HUES6 (cell line): ENCODE results near the gene VPS13D.

Experiments used
- H3K27ac ChIP-seq: 2 replicates; pipeline ENCODE4 v1.7.0; 2013; ENCODE audit warnings: low read depth, mild to moderate bottlenecking, low read length, inconsistent platforms
- H3K27me3 ChIP-seq: 2 replicates; pipeline ENCODE4 v1.6.1; 2013; ENCODE audit warnings: low read length; ENCODE audit not compliant: control insufficient read depth, insufficient read depth
- H3K36me3 ChIP-seq: 2 replicates; pipeline ENCODE4 v1.6.1; 2013; ENCODE audit warnings: low read length; ENCODE audit not compliant: control insufficient read depth, insufficient read depth
- H3K4me1 ChIP-seq: 2 replicates; pipeline ENCODE4 v1.6.1; 2013; ENCODE audit warnings: low read length; ENCODE audit not compliant: control insufficient read depth, insufficient read depth
- H3K4me3 ChIP-seq: 2 replicates; pipeline ENCODE4 v1.5.1; 2013; ENCODE audit warnings: low read depth, low read length
- H3K9ac ChIP-seq: one replicate; pipeline ENCODE4 v1.6.1; 2013; ENCODE audit warnings: mild to moderate bottlenecking, low read length
- H3K9me3 ChIP-seq: 2 replicates; pipeline ENCODE4 v1.6.1; 2013; ENCODE audit warnings: low read depth, low read length; ENCODE audit not compliant: control insufficient read depth, insufficient read depth

Gene VPS13D

GRCh38 chr1:12269351-12269750, 39.5 kb downstream of the VPS13D start:
- H3K27ac ChIP-seq = no peak overlapping the region
- H3K27me3 ChIP-seq = no peaks in the 10 kb centered on the region
- no peak overlapping the region for H3K4me3 ChIP-seq
- H3K9me3 ChIP-seq = no peaks in the 10 kb centered on the region
- H3K36me3 ChIP-seq = peaks cover 68% of the 10 kb centered on the region
- H3K9ac ChIP-seq = no peak overlapping the region
- H3K4me1 ChIP-seq = no peaks in the 10 kb centered on the region

GRCh38 chr1:12271033-12271432, 41.2 kb downstream of the VPS13D start:
- H3K27ac ChIP-seq = no peak overlapping the region
- no peak overlapping the region for H3K9ac ChIP-seq
- H3K9me3 ChIP-seq = no peaks in the 10 kb centered on the region
- no peak overlapping the region for H3K4me3 ChIP-seq
- peaks cover 62% of the 10 kb centered on the region for H3K36me3 ChIP-seq
- H3K4me1 ChIP-seq = 0 out of 2 replicates have a peak, but pooled peaks cover 3% of the 10 kb centered on the region
- H3K27me3 ChIP-seq = no peaks in the 10 kb centered on the region

- no peak overlapping the region for H3K4me3 ChIP-seq
- 0 out of 2 replicates have a peak, but pooled peaks cover 3% of the 10 kb centered on the region for H3K4me1 ChIP-seq
- no peak overlapping the region for H3K9ac ChIP-seq
- no peak overlapping the region for H3K27ac ChIP-seq
- peaks cover 68% of the 10 kb centered on the region for H3K36me3 ChIP-seq
- no peaks in the 10 kb centered on the region for H3K9me3 ChIP-seq
- H3K27me3 ChIP-seq = no peaks in the 10 kb centered on the region
These were observed 42.9 kb downstream of the VPS13D start for GRCh38 chr1:12272770-12273169.

GRCh38 chr1:12275370-12275769, 45.5 kb downstream of the VPS13D start:
- H3K36me3 ChIP-seq = peaks cover 63% of the 10 kb centered on the region
- no peak overlapping the region for H3K4me3 ChIP-seq
- no peak overlapping the region for H3K9ac ChIP-seq
- no peaks in the 10 kb centered on the region for H3K9me3 ChIP-seq
- no peak overlapping the region for H3K27ac ChIP-seq
- H3K4me1 ChIP-seq = 0 out of 2 replicates have a peak, but pooled peaks cover 3% of the 10 kb centered on the region
- H3K27me3 ChIP-seq = no peaks in the 10 kb centered on the region

- H3K36me3 ChIP-seq = peaks cover 55% of the 10 kb centered on the region
- no peaks in the 10 kb centered on the region for H3K9me3 ChIP-seq
- H3K9ac ChIP-seq = no peak overlapping the region
- H3K27ac ChIP-seq = no peak overlapping the region
- H3K4me1 ChIP-seq = 0 out of 2 replicates have a peak, but pooled peaks cover 3% of the 10 kb centered on the region
- H3K4me3 ChIP-seq = no peak overlapping the region
- no peaks in the 10 kb centered on the region for H3K27me3 ChIP-seq
These were observed 46.4 kb downstream of the VPS13D start for GRCh38 chr1:12276225-12276624.

- Histone ChIP-seq H3K4me1 (0 out of 2 replicates have a peak, but pooled peaks cover 3% of the 10 kb centered on the region), H3K27me3 (no peaks in the 10 kb centered on the region), H3K9me3 (no peaks in the 10 kb centered on the region), H3K4me3 (no peak overlapping the region), H3K36me3 (peaks cover 50% of the 10 kb centered on the region), H3K27ac (no peak overlapping the region), H3K9ac (no peak overlapping the region)
These were observed 49.2 kb downstream of the VPS13D start for GRCh38 chr1:12279003-12279402.

DNA sequence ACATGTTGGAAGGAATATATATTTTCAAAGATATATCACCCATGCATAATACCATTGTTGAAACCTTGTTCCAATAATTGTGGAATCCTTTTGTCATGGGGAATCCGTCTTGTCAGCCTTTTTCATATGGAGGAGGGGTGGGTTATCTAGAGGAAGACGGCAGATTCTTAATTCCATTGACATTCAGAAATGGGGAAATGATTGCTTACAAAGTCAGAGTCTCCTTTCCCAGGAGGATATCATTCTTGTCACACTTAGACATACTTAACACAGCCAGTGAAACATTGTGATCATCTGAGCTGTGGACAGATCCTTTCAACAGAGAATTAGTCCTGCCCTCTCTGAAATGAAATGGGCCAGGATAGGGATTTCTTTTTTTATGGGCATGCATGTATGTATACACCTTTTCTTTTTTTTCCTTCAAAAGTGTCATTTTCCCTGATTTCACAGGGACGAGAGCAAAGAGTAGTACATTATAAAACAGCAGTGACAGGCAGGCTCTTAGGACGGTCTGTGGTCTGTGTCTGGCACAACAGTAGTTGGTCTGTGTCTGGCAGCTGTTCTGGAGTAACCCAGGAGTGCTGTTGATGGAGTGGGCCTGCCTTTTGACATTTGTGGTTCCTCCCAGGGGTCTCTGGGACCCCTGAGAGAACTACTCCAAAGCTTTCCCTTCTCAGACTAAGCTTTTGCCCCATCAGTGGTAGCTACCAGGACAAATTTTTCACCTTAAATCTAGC, 50.1 kb downstream of the VPS13D start:
- H3K36me3 ChIP-seq = peaks cover 55% of the 10 kb centered on the region
- H3K4me1 ChIP-seq = 0 out of 2 replicates have a peak, but pooled peaks cover 3% of the 10 kb centered on the region
- H3K9me3 ChIP-seq = no peaks in the 10 kb centered on the region
- no peak overlapping the region for H3K9ac ChIP-seq
- no peaks in the 10 kb centered on the region for H3K27me3 ChIP-seq
- H3K27ac ChIP-seq = no peak overlapping the region
- H3K4me3 ChIP-seq = no peak overlapping the region

GRCh38 chr1:12282142-12282541, 52.3 kb downstream of the VPS13D start:
- no peak overlapping the region for H3K4me3 ChIP-seq
- H3K27me3 ChIP-seq = no peaks in the 10 kb centered on the region
- peaks cover 43% of the 10 kb centered on the region for H3K36me3 ChIP-seq
- H3K27ac ChIP-seq = no peak overlapping the region
- no peaks in the 10 kb centered on the region for H3K9me3 ChIP-seq
- no peaks in the 10 kb centered on the region for H3K4me1 ChIP-seq
- no peak overlapping the region for H3K9ac ChIP-seq

GRCh38 chr1:12284486-12284885, 54.7 kb downstream of the VPS13D start:
- Histone ChIP-seq H3K27ac (no peak overlapping the region), H3K4me3 (no peak overlapping the region), H3K9ac (no peak overlapping the region), H3K27me3 (no peaks in the 10 kb centered on the region), H3K4me1 (no peaks in the 10 kb centered on the region), H3K9me3 (no peaks in the 10 kb centered on the region), H3K36me3 (peaks cover 38% of the 10 kb centered on the region)

GRCh38 chr1:12285496-12286143, 55.8 kb downstream of the VPS13D start:
- no peaks in the 10 kb centered on the region for H3K9me3 ChIP-seq
- H3K27ac ChIP-seq = no peak overlapping the region
- H3K9ac ChIP-seq = no peak overlapping the region
- no peaks in the 10 kb centered on the region for H3K27me3 ChIP-seq
- H3K4me3 ChIP-seq = no peak overlapping the region
- no peaks in the 10 kb centered on the region for H3K4me1 ChIP-seq
- peaks cover 33% of the 10 kb centered on the region for H3K36me3 ChIP-seq

- H3K27me3 ChIP-seq = no peaks in the 10 kb centered on the region
- no peak overlapping the region for H3K4me3 ChIP-seq
- H3K4me1 ChIP-seq = no peaks in the 10 kb centered on the region
- no peaks in the 10 kb centered on the region for H3K9me3 ChIP-seq
- no peak overlapping the region for H3K9ac ChIP-seq
- H3K36me3 ChIP-seq = peaks cover 32% of the 10 kb centered on the region
- H3K27ac ChIP-seq = no peak overlapping the region
These were observed 58.0 kb downstream of the VPS13D start for GRCh38 chr1:12287869-12288268.
